ENCODE results near the gene GTSE1. TPM values are rescaled to one million over a fixed set of nuclear protein-coding genes. Genes with fewer than 3 reads are reported as not detected.

Gene GTSE1
- polyA plus RNA-seq, 2 of the 4 experiments (the other 2 are of a cell fraction), result 11.5 to 25.7 TPM

GRCh38 chr22:46365166-46365624, 68.5 kb downstream of the GTSE1 start:
- ATAC-seq, result no peak
- ChIA-PET CTCF (interaction anchor here (0.5 to 7.8 kb wide), 4 partner anchors 9 to 223 kb away, joined by 3 to 171 read pairs (median 3); no protein-coding TSS in a partner anchor), POLR2A (no interaction called here)
- no peaks in the 10 kb centered on the region for H3K9me3 ChIP-seq
- FAIRE-seq, result no peak
- WGBS (ENCODE audit: missing lambda C conversion rate), result 100% methylated on average over 11 of the region's 22 CpGs
- DNase-seq (ENCODE audit: low read depth in 1 of 2, low spot score in 1 of 2), result no peak
- peaks cover 11% of the 10 kb centered on the region for H3K4me1 ChIP-seq
- no peak overlapping the region for H3K27ac ChIP-seq
- H3K4me2 ChIP-seq, result no peak overlapping the region
- no peak overlapping the region for H3K4me3 ChIP-seq
- TF ChIP-seq POLR2AphosphoS2 (conservative IDR thresholded peaks at IDR 0.05; ENCODE audit: low read length) (no peak), NFE2L2 (conservative IDR thresholded peaks at IDR 0.05; ENCODE audit: low read length) (no peak), ZSCAN20 (CRISPR knock-in tag; IDR thresholded peaks at IDR 0.05) (no peak), ATOH8 (CRISPR knock-in tag; IDR thresholded peaks at IDR 0.05; ENCODE audit: low read depth) (no peak), HOXB5 (CRISPR knock-in tag; IDR thresholded peaks at IDR 0.05) (no peak), E2F6 (IDR thresholded peaks at IDR 0.05; ENCODE audit: borderline replicate concordance, low read depth) (no peak), POLR2A (IDR thresholded peaks at IDR 0.05; ENCODE audit: low read length) (no peak), RARB (CRISPR knock-in tag; IDR thresholded peaks at IDR 0.05) (no peak), NR3C1 (IDR thresholded peaks at IDR 0.05) (no peak), FOSB (CRISPR knock-in tag; IDR thresholded peaks at IDR 0.05) (no peak), CHD2 (IDR thresholded peaks at IDR 0.05; ENCODE audit: low read length, partially characterized antibody) (no peak), EHF (CRISPR knock-in tag; IDR thresholded peaks at IDR 0.05) (no peak), FOSL2 (IDR thresholded peaks at IDR 0.05) (no peak), FOSL2 (CRISPR knock-in tag; IDR thresholded peaks at IDR 0.05) (no peak), CBX8 (IDR thresholded peaks at IDR 0.05) (no peak)

GRCh38 chr22:46366327-46366731, 69.7 kb downstream of the GTSE1 start:
- ChIA-PET CTCF (interaction anchor here (2.2 to 7.8 kb wide), 8 partner anchors 9 to 182 kb away, joined by 12 to 171 read pairs (median 23); no protein-coding TSS in a partner anchor), POLR2A (no interaction called here)
- Histone ChIP-seq H3K4me2 (no peak overlapping the region), H3K4me3 (no peak overlapping the region), H3K9me3 (no peaks in the 10 kb centered on the region), H3K27ac (no peak overlapping the region), H3K4me1 (peaks cover 18% of the 10 kb centered on the region)
- ATAC-seq (no peak), DNase-seq (ENCODE audit: low read depth in 1 of 2, low spot score in 1 of 2) (no peak), FAIRE-seq (no peak)
- TF ChIP-seq FOXS1 (CRISPR knock-in tag; IDR thresholded peaks at IDR 0.05), result no peak
- TF ChIP-seq EP300 (IDR thresholded peaks at IDR 0.05), result no peak
- TF ChIP-seq PBX3 (IDR thresholded peaks at IDR 0.05), result no peak
- TF ChIP-seq NR3C1 (IDR thresholded peaks at IDR 0.05), result no peak
- TF ChIP-seq RNF2 (IDR thresholded peaks at IDR 0.05; ENCODE audit: borderline replicate concordance, low read depth), result no peak
- no peak for TF ChIP-seq FOSL2 (IDR thresholded peaks at IDR 0.05)
- no peak for TF ChIP-seq FOSL2 (CRISPR knock-in tag; IDR thresholded peaks at IDR 0.05)
- TF ChIP-seq MAFK (IDR thresholded peaks at IDR 0.05; ENCODE audit: partially characterized antibody), result no peak
- TF ChIP-seq HOXB5 (CRISPR knock-in tag; IDR thresholded peaks at IDR 0.05), result no peak
- no peak for TF ChIP-seq BCL3 (IDR thresholded peaks at IDR 0.05)
- no peak for TF ChIP-seq HES2 (IDR thresholded peaks at IDR 0.05)
- no peak for TF ChIP-seq ZFP36 (IDR thresholded peaks at IDR 0.05; ENCODE audit: borderline replicate concordance, partially characterized antibody)
- no peak for TF ChIP-seq EHMT2 (IDR thresholded peaks at IDR 0.05; ENCODE audit: low read depth)
- TF ChIP-seq CBX8 (IDR thresholded peaks at IDR 0.05), result no peak
- TF ChIP-seq MYC (IDR thresholded peaks at IDR 0.05; ENCODE audit: borderline replicate concordance, low read length), result no peak
- TF ChIP-seq EHF (CRISPR knock-in tag; IDR thresholded peaks at IDR 0.05), result no peak
- TF ChIP-seq SMC3 (IDR thresholded peaks at IDR 0.05), result no peak
- no peak for TF ChIP-seq MAX (IDR thresholded peaks at IDR 0.05)
- no peak for TF ChIP-seq BHLHE40 (IDR thresholded peaks at IDR 0.05; ENCODE audit: low read depth, low read length)
- no peak for TF ChIP-seq CHD2 (IDR thresholded peaks at IDR 0.05; ENCODE audit: low read length, partially characterized antibody)
- TF ChIP-seq ELK1 (IDR thresholded peaks at IDR 0.05; ENCODE audit: low read depth, low read length), result no peak
- WGBS (ENCODE audit: missing lambda C conversion rate), result 98% methylated on average over 18 of the region's 19 CpGs
